Endothelial cell of umbilical vein (primary cell): ENCODE data around the gene PRPSAP1. TPM values are rescaled to one million over a fixed set of nuclear protein-coding genes. Genes with fewer than 3 reads are reported as not detected.

ENCODE experiments used
- BruUV-seq: library from RNA; stranded (reverse); fragments of 400-500 nt; replicated peaks from 2 replicates; lab custom pipeline; 2021; lab: Mats Ljungman, UMichigan
- CTCF ChIA-PET: fragments of 300-600, 350-600 bp; sonication (Branson Sonifier 250); formaldehyde crosslinking; loops from one replicate; lab custom pipeline; 2021; ENCODE audit warnings: antibody characterized with exemption, inconsistent platforms; lab: Charles Lee
- POLR2A ChIA-PET: fragments of 300-600, 350-600 bp; sonication (Branson Sonifier 250); formaldehyde crosslinking; loops from one replicate; lab custom pipeline; 2021; ENCODE audit warnings: antibody characterized with exemption, inconsistent platforms; lab: Charles Lee
- DNase-seq: peaks from one replicate; pipeline ENCODE4 v3.0.0-alpha.2; 2011; ENCODE audit warnings: low read depth, low spot score
- FAIRE-seq: peaks from 2 replicates; lab custom pipeline; 2011; peaks lifted over from hg19 to GRCh38; lab: Jason Lieb, UNC
- H2AFZ ChIP-seq: 2 replicates; pipeline ENCODE4 v1.6.0; 2012; ENCODE audit warnings: low read depth, low read length, control low read depth, inconsistent platforms
- H3K27ac ChIP-seq: 2 replicates; pipeline ENCODE4 v1.5.1; 2011; ENCODE audit warnings: low read depth, mild to moderate bottlenecking, control low read depth, low read length, moderate library complexity; ENCODE audit not compliant: insufficient read depth
- H3K27me3 ChIP-seq, 2 experiments: 2 replicates each; pipeline versions ENCODE4 v1.6.0 to v1.6.1; 2011; ENCODE audit warnings: low read length in 2 of 2, mixed read lengths in 1 of 2; ENCODE audit not compliant: control insufficient read depth in 2 of 2, insufficient read depth in 2 of 2
- H3K36me3 ChIP-seq, 2 experiments: 2 replicates in 1 of 2; 3 replicates in 1 of 2; pipeline ENCODE4 v1.5.1; 2011; ENCODE audit warnings: low read length in 2 of 2, mild to moderate bottlenecking in 1 of 2, moderate library complexity in 1 of 2; ENCODE audit not compliant: control insufficient read depth in 2 of 2, insufficient read depth in 2 of 2; ENCODE audit errors: extremely low read depth in 1 of 2
- H3K4me1 ChIP-seq: 3 replicates; pipeline ENCODE4 v1.5.1; 2011; ENCODE audit warnings: mild to moderate bottlenecking, low read length; ENCODE audit not compliant: control insufficient read depth, insufficient read depth; ENCODE audit errors: extremely low read depth
- H3K4me2 ChIP-seq: 2 replicates; pipeline ENCODE4 v1.6.1; 2011; ENCODE audit warnings: low read length, control low read depth, mixed read lengths; ENCODE audit not compliant: insufficient read depth
- H3K4me3 ChIP-seq, 3 experiments: fragments of 200-600 bp in 1 of 3; sonication (generic), shearing (Covaris generic) in 1 of 3; replicated peaks in 1 of 3; 2 replicates each; pipeline ENCODE4 v1.5.1; 2011 to 2016; ENCODE audit warnings: control low read depth in 3 of 3, low read length in 3 of 3, mild to moderate bottlenecking in 2 of 3, inconsistent platforms in 1 of 3, low read depth in 1 of 3, moderate library complexity in 1 of 3; ENCODE audit not compliant: insufficient read depth in 1 of 3
- H3K79me2 ChIP-seq: 2 replicates; pipeline ENCODE4 v1.6.0; 2012; ENCODE audit warnings: low read length, inconsistent platforms; ENCODE audit not compliant: control insufficient read depth, insufficient read depth
- H3K9ac ChIP-seq: replicated peaks from 2 replicates; pipeline ENCODE3; 2011; ENCODE audit warnings: low read length, control low read depth; ENCODE audit not compliant: insufficient read depth; ENCODE audit errors: extremely low read depth
- H3K9me1 ChIP-seq: replicated peaks from 3 replicates; pipeline ENCODE4 v1.6.0; 2011; ENCODE audit warnings: mild to moderate bottlenecking, low read length; ENCODE audit not compliant: control insufficient read depth, insufficient read depth; ENCODE audit errors: extremely low read depth
- H3K9me3 ChIP-seq: replicated peaks from 2 replicates; pipeline ENCODE4 v1.5.1; 2012; ENCODE audit warnings: low read length, inconsistent platforms; ENCODE audit not compliant: control insufficient read depth, insufficient read depth
- H4K20me1 ChIP-seq: replicated peaks from 2 replicates; pipeline ENCODE3; 2011; ENCODE audit warnings: mild to moderate bottlenecking, low read length; ENCODE audit not compliant: control insufficient read depth, insufficient read depth; ENCODE audit errors: extremely low read depth
- CTCF ChIP-seq, 2 donors: IDR thresholded peaks; 1 replicate in 1 of 2; 2 replicates in 1 of 2; pipeline ENCODE4 v1.5.1; 2011; ENCODE audit warnings: low read length in 2 of 2, mild to moderate bottlenecking in 2 of 2, moderate library complexity in 2 of 2, control low read depth in 1 of 2, inconsistent platforms in 1 of 2, low read depth in 1 of 2; ENCODE audit not compliant: insufficient read depth in 1 of 2; ENCODE audit errors: extremely low read depth in 1 of 2
- FOS ChIP-seq: IDR thresholded peaks from 2 replicates; pipeline ENCODE4 v1.6.1; 2011; ENCODE audit warnings: mild to moderate bottlenecking, low read length, moderate library complexity, borderline replicate concordance; ENCODE audit not compliant: insufficient read depth
- JUN ChIP-seq: IDR thresholded peaks from 2 replicates; pipeline ENCODE4 v1.6.1; 2011; ENCODE audit warnings: borderline replicate concordance, low read depth; ENCODE audit not compliant: insufficient read length, insufficient read depth
- dilution Hi-C: fragments of 300-500 bp; cut with MboI; formaldehyde crosslinking; loops from one replicate; pipeline ENCODE4 v1.15.0; 2019; ENCODE audit warnings: low sequenced_read_pairs; ENCODE audit not compliant: extremely low pct_ligation_motif_present
- intact Hi-C: fragments of 100-400 bp; cut with micrococcal nuclease; formaldehyde crosslinking; loops from one replicate; pipeline ENCODE4 v1.10.0; 2022
- polyA plus RNA-seq, 4 experiments: library from polyadenylated mRNA; depleted of rRNA in 3 of 4; stranded (reverse) in 3 of 4; unstranded in 1 of 4; fragments of >200 nt; gene quantifications; 2 replicates each; pipeline versions ENCODE4 v1.2.1 to v1.2.3, GENCODE V29; 2011 to 2012; ENCODE audit warnings: missing spikeins in 1 of 4
- total RNA-seq: library from RNA; stranded (reverse); gene quantifications from 2 replicates; pipeline ENCODE4 v1.2.3, GENCODE V29; 2021

The PRPSAP1 gene
- total and polyA plus RNA-seq, 2 donors (not counting 3 experiments of a cell fraction or from before 2014, with no cell fraction given): 90.2 to 123 TPM

- FAIRE-seq (peak; percentile 98), DNase-seq (peak; percentile 81)
- ChIA-PET CTCF (interaction anchor here (0.6 to 4.7 kb wide), 43 partner anchors 8 to 378 kb away, joined by 3 to 155 read pairs (median 4); partner anchors contain the start of genes EXOC7, PRPSAP1, QRICH2 and RHBDF2), POLR2A (no interaction called here)
- no peak overlapping the region for H3K9ac ChIP-seq
- no peaks in the 10 kb centered on the region for H3K9me1 ChIP-seq
- no peak overlapping the region for H3K4me2 ChIP-seq
- H3K9me3 ChIP-seq: no peaks in the 10 kb centered on the region
- H2AFZ ChIP-seq: no peak overlapping the region
- no peak overlapping the region for H3K4me3 ChIP-seq
- BruUV-seq: no TSS peak
- peaks cover 6 to 57% of the 10 kb centered on the region in 2 experiments for H3K36me3 ChIP-seq
- no peaks in the 10 kb centered on the region for H3K4me1 ChIP-seq
- H3K27ac ChIP-seq: no peak overlapping the region
- TF ChIP-seq JUN (no peak), FOS (no peak), CTCF (IDR thresholded peaks at IDR 0.05; ENCODE audit: extremely low read depth in 1 of 2, insufficient read depth in 1 of 2, low read depth in 1 of 2, low read length in 2 of 2) (peak; percentile 92 to 93)
- intact Hi-C loops (loop anchor here (1.0 to 2.0 kb wide), 5 partner anchors 9 to 95 kb away; no protein-coding TSS in a partner anchor), dilution Hi-C loops (no loop called here)
- no peaks in the 10 kb centered on the region for H4K20me1 ChIP-seq
- no peaks in the 10 kb centered on the region for H3K27me3 ChIP-seq
- no peaks in the 10 kb centered on the region for H3K79me2 ChIP-seq
Observed at GRCh38 chr17:76397687-76398522, 44.2 kb upstream of the PRPSAP1 start.
